ENCODE data around the gene TLE4. TPM values are rescaled to one million over a fixed set of nuclear protein-coding genes. Genes with fewer than 3 reads are reported as not detected.

TLE4 gene
- polyA plus RNA-seq, 3 donors: 21.0 to 107 (median 21.7) TPM

DNA sequence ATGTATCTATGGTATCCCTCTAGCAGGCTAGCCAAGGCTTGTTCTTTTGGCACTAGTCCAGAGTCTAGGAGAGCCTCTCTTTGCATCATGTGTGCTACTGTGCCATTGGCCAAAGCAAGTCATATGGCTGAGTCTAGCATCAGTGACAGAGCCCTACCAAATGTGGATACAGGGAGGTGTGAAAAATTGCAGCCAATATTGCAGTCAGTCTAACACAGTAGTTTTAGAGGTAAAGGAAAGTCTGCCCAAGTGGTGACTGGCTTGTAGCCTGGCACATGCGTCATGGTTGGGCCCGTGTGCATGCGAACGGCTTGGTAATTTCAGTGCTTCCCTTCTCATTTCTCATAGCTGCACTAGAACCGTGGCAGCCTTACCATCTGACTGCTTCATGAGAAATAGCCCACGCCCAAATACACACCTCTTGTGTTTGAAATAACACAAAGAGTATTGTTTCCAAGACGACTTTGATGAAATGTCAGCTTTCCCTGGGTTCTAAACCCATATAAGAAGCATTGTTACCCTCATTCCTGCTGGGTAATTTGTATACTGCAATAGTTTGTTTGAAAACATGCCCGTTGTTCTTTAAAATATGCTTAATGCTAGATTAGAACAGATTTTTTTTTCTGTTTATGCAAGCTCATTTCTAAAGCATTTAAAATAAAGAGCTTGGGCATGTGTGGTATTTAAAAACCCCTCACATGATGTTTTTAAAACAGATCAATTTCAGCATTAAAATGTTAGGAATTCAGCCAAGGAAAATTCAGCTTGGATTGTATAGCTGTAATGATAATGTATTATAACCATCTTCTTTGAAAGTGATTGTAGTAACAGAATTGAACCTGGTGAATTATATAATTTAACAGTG lies 113.2 kb downstream of the TLE4 start:
- Histone ChIP-seq H3K4me3 (replicated peaks in 1 of 3; ENCODE audit: low read depth in 2 of 3, low read length in 3 of 3) (no peak overlapping the region), H2AFZ (ENCODE audit: insufficient read depth, low read depth, low read length, poor library complexity, severe bottlenecking) (no peak overlapping the region), H4K20me1 (ENCODE audit: insufficient read depth, low read length) (peaks cover 89% of the 10 kb centered on the region), H3K36me3 (replicated peaks in 1 of 2; ENCODE audit: control insufficient read depth in 1 of 2, insufficient read depth in 2 of 2, low read length in 2 of 2) (peaks cover 6 to 38% of the 10 kb centered on the region in 2 donors), H3K9ac (ENCODE audit: insufficient read depth, low read length, poor library complexity, severe bottlenecking) (no peak overlapping the region), H3K9me3 (replicated peaks in 1 of 2; ENCODE audit: control insufficient read depth in 1 of 2, insufficient read depth in 1 of 2, low read length in 2 of 2) (no peaks in the 10 kb centered on the region), H3K79me2 (ENCODE audit: insufficient read depth, low read length) (peaks cover 56% of the 10 kb centered on the region), H3K27me3 (ENCODE audit: control insufficient read depth in 2 of 2, insufficient read depth in 2 of 2, low read length in 2 of 2) (no peaks in the 10 kb centered on the region), H3K4me2 (replicated peaks; ENCODE audit: extremely low read depth, low read length, poor library complexity, severe bottlenecking) (no peak overlapping the region), H3K4me1 (ENCODE audit: control insufficient read depth in 1 of 2, insufficient read depth in 2 of 2, low read length in 2 of 2) (no peaks in the 10 kb centered on the region), H3K27ac (ENCODE audit: low read depth in 1 of 2, low read length in 2 of 2) (peak overlapping the region in 1 of 2 donors; percentile 27)
- peaks cover 19% of the 10 kb centered on the region for H3K4me1 Mint-ChIP-seq
- peak overlapping the region in 3 of 7 donors; percentile 18 to 70 (median 57) for H3K27ac Mint-ChIP-seq
- H3K4me3 Mint-ChIP-seq: no peak overlapping the region
- H3K9me3 Mint-ChIP-seq: no peaks in the 10 kb centered on the region
- WGBS (ENCODE audit: insufficient coverage): 94% methylated on average over 5 of the region's 8 CpGs
- DNase-seq: no peak
- intact Hi-C loops (cut with micrococcal nuclease): no loop called here
- peaks cover 0 to 2% (median under 1%) of the 10 kb centered on the region in 3 donors for H3K27me3 Mint-ChIP-seq (ENCODE audit: low read depth in 3 of 3)
- TF ChIP-seq CTCF (IDR thresholded peaks at IDR 0.05): no peak
- H3K36me3 Mint-ChIP-seq: peaks cover 25 to 29% of the 10 kb centered on the region in 2 donors

DNA sequence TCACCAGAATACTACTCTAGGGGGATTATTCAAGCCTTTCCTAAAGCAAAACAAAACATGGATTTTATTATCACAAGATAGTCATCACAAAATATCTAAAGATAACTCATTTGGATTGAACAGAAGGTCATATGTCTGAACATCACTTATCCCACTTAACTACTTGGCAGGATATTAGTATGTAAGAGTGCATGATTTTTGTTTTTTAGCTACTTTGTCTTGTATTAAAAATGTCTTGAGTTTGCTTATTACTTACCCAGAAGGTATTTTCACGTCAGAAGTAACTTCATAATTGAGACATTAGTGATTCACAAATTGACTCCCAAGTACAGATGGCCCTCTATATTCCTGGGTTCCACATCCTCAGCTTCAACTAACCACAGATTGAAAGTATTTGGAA lies 113.8 kb downstream of the TLE4 start:
- Histone ChIP-seq H3K9ac (ENCODE audit: insufficient read depth, low read length, poor library complexity, severe bottlenecking) (no peak overlapping the region), H3K79me2 (ENCODE audit: insufficient read depth, low read length) (peaks cover 61% of the 10 kb centered on the region), H3K27me3 (ENCODE audit: control insufficient read depth in 2 of 2, insufficient read depth in 2 of 2, low read length in 2 of 2) (no peaks in the 10 kb centered on the region), H3K4me3 (replicated peaks in 1 of 3; ENCODE audit: low read depth in 2 of 3, low read length in 3 of 3) (no peak overlapping the region), H3K27ac (ENCODE audit: low read depth in 1 of 2, low read length in 2 of 2) (no peak overlapping the region), H4K20me1 (ENCODE audit: insufficient read depth, low read length) (peaks cover 95% of the 10 kb centered on the region), H3K9me3 (replicated peaks in 1 of 2; ENCODE audit: control insufficient read depth in 1 of 2, insufficient read depth in 1 of 2, low read length in 2 of 2) (no peaks in the 10 kb centered on the region), H3K4me1 (ENCODE audit: control insufficient read depth in 1 of 2, insufficient read depth in 2 of 2, low read length in 2 of 2) (no peaks in the 10 kb centered on the region), H2AFZ (ENCODE audit: insufficient read depth, low read depth, low read length, poor library complexity, severe bottlenecking) (no peak overlapping the region), H3K4me2 (replicated peaks; ENCODE audit: extremely low read depth, low read length, poor library complexity, severe bottlenecking) (no peak overlapping the region), H3K36me3 (replicated peaks in 1 of 2; ENCODE audit: control insufficient read depth in 1 of 2, insufficient read depth in 2 of 2, low read length in 2 of 2) (peaks cover 6 to 44% of the 10 kb centered on the region in 2 donors)
- no peak for TF ChIP-seq CTCF (IDR thresholded peaks at IDR 0.05)
- Mint-ChIP-seq H3K4me3 (no peak overlapping the region), H3K27ac (no peak overlapping the region), H3K4me1 (peaks cover 15% of the 10 kb centered on the region), H3K9me3 (no peaks in the 10 kb centered on the region), H3K36me3 (peaks cover 26 to 32% of the 10 kb centered on the region in 2 donors), H3K27me3 (ENCODE audit: low read depth in 3 of 3) (peaks cover 0 to 2% (median 1%) of the 10 kb centered on the region in 3 donors)
- intact Hi-C loops (cut with micrococcal nuclease): no loop called here
- no CpG with 5 or more reads among the region's 1 CpG for WGBS (ENCODE audit: insufficient coverage)
- DNase-seq: no peak

Data from CD14-positive monocyte (primary cell).